Type B pancreatic cell (in vitro differentiated cells): ENCODE measurements around the gene ADD2. TPM values are rescaled to one million over a fixed set of nuclear protein-coding genes. Genes with fewer than 3 reads are reported as not detected.

Experiments
- DNase-seq: peaks from one replicate; pipeline ENCODE4 v3.0.0; 2021; ENCODE audit warnings: mixed read lengths; ENCODE audit not compliant: unreplicated experiment; ENCODE audit errors: extremely low spot score
- H3K27ac Mint-ChIP-seq: 2 replicates; pipeline ENCODE4 v1.8.0; 2021; ENCODE audit warnings: mild to moderate bottlenecking, mixed read lengths
- H3K27me3 Mint-ChIP-seq: 2 replicates; pipeline ENCODE4 v1.8.0; 2021; ENCODE audit warnings: mixed read lengths
- H3K36me3 Mint-ChIP-seq: 2 replicates; pipeline ENCODE4 v1.8.0; 2021; ENCODE audit warnings: mixed read lengths
- H3K4me1 Mint-ChIP-seq: one replicate; pipeline ENCODE4 v1.8.0; 2021; ENCODE audit warnings: mixed read lengths; ENCODE audit not compliant: unreplicated experiment
- H3K4me3 Mint-ChIP-seq: 2 replicates; pipeline ENCODE4 v1.8.0; 2021; ENCODE audit warnings: mild to moderate bottlenecking, mixed read lengths
- H3K9me3 Mint-ChIP-seq: 2 replicates; pipeline ENCODE4 v1.8.0; 2021; ENCODE audit warnings: mixed read lengths
- total RNA-seq: library from RNA; stranded (reverse); gene quantifications from 2 replicates; pipeline ENCODE4 v1.2.1, GENCODE V29; 2021; ENCODE audit warnings: low replicate concordance
- TF ChIP-seq, protein P1 (sequence below): fragments of 200-600 bp; sonication (generic); conservative IDR thresholded peaks from 2 replicates; pipeline ENCODE4 v1.5.0; 2021; ENCODE audit warnings: antibody characterized with exemption, mild to moderate bottlenecking

The ADD2 gene
- total RNA-seq, 1 donor from 2014 or later: 5.0 TPM

DNA sequence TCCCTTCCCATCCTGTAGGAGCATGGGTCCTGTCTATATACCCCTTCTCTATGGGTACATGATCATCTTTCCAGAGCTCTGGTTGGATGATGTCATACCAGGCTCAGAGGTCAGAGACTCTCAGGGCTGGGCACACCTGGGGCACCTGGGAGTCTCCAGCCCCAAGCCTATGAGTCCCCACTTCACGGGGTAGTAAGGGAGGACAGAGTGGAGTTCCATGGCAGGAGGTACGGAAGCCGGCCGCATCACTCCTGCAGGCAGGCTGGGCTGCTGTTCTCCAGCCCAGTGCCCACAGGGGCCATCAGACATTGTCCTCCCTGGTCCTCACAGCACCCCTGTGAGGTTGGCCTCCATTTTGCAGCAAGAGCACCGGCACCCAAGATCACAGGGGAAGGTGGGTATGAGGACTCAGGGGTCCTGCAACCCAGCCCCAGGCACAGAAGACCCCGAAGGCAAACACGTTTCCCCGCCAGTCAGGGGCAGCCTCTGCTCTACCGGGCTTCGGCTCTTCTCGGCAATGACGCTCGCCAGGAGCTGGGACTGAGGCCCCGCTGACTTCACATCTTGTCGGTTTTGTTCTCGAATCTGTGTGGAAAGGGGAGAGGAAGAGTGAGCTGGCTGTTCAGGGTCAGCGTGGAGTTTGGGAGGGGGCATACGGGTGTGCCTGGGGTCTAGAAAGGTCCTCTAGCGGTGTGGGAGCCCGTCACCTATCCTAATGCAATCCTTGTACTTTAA is 91.5 kb downstream of the ADD2 start:
- no peak overlapping the region for H3K27ac Mint-ChIP-seq
- H3K36me3 Mint-ChIP-seq: no peaks in the 10 kb centered on the region
- peaks cover 6% of the 10 kb centered on the region for H3K4me1 Mint-ChIP-seq
- H3K27me3 Mint-ChIP-seq: no peaks in the 10 kb centered on the region
- no peaks in the 10 kb centered on the region for H3K9me3 Mint-ChIP-seq
- TF ChIP-seq, protein P1, sequence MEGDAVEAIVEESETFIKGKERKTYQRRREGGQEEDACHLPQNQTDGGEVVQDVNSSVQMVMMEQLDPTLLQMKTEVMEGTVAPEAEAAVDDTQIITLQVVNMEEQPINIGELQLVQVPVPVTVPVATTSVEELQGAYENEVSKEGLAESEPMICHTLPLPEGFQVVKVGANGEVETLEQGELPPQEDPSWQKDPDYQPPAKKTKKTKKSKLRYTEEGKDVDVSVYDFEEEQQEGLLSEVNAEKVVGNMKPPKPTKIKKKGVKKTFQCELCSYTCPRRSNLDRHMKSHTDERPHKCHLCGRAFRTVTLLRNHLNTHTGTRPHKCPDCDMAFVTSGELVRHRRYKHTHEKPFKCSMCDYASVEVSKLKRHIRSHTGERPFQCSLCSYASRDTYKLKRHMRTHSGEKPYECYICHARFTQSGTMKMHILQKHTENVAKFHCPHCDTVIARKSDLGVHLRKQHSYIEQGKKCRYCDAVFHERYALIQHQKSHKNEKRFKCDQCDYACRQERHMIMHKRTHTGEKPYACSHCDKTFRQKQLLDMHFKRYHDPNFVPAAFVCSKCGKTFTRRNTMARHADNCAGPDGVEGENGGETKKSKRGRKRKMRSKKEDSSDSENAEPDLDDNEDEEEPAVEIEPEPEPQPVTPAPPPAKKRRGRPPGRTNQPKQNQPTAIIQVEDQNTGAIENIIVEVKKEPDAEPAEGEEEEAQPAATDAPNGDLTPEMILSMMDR: no peak
- H3K4me3 Mint-ChIP-seq: no peak overlapping the region
- DNase-seq: no peak

DNA sequence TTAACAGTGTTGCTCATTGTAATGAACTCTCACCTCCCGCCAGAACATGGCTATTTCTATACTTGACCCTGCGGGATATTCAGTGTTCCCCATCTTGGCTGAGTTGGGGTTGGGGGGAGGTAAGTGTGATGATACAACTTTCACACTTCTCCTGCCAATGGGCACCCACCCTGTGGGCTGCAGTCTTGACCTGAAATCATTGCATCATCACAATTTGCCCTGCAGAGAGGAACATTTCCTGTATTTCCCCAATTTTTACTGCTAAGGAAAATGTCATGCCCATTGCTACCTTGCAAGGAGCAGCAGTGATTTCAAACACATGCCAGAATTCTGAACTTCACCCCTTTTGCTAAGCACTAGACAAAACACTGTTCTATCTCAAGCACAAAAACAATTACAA is 92.1 kb downstream of the ADD2 start:
- Mint-ChIP-seq H3K27me3 (no peaks in the 10 kb centered on the region), H3K27ac (no peak overlapping the region), H3K36me3 (no peaks in the 10 kb centered on the region), H3K4me1 (peaks cover 6% of the 10 kb centered on the region), H3K4me3 (no peak overlapping the region), H3K9me3 (no peaks in the 10 kb centered on the region)
- DNase-seq: no peak
- TF ChIP-seq, protein P1: no peak

DNA sequence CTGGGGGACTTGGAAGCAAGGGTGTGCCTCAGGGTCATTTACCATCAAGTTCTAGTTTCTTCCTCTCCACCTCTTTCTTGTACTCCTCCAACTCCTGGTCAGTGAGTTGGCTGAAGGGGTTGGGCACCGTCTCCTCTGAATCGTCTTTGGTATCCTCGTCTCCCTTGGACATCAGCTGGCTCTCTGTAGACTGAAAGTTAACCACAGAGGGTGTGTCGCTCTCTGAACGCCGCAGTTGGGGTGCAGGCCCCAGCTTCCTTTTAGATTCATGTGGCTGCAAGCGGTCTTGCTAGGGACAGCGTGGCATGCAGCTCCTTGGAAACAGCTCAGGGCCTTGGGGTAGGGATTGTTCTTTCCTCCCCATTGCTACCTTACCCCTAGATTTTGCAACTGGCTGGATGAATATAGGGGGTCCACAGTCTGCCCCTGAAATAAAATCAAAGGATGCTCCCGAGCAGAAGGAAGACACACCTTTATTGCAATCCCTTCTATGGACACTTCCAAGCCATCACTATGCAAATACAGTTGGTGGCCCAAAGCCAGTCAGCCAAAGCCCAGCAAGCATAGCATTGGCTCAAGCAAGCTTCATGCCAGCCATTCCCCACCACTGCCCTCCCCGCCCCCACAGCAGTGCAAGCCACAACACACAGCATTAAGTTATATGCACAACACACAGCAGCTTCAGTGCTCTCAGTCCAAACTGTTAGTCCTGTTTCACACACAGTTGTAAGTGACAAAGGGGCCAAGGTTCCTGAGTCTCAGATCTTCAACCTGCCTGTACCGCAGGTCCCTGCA is 93.2 kb downstream of the ADD2 start:
- Mint-ChIP-seq H3K9me3 (no peaks in the 10 kb centered on the region), H3K4me1 (peaks cover 6% of the 10 kb centered on the region), H3K27me3 (no peaks in the 10 kb centered on the region), H3K36me3 (no peaks in the 10 kb centered on the region), H3K27ac (no peak overlapping the region), H3K4me3 (no peak overlapping the region)
- TF ChIP-seq, protein P1: no peak
- DNase-seq: no peak

DNA sequence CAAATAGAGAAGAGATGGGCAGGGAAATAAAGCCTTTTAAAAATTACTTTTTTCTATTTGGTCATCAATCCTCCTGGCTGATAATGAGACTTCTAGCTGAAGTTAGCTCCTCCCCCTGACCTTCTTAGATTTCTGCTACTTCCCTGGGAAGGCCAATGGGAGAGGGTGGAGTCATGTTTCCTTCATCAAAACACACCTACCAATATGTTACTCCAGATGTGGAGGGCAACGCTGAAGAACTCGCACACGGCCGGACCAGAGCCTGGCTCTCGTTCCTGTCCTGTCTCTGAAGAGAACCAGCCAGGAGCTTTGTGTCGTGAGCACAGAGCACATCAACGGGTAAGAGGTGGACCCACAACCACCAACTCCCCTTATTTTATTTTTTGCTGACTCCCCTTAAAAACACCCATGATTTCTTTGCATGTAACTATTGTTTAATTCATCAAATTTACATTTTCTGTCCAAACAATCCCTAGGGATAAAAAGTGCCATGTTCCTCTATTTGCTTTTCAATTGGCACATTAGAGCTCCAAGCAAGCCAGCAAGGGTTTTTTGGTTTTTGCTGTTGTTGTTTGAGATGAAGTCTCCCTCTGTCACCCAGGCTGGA is 94.9 kb downstream of the ADD2 start:
- Mint-ChIP-seq H3K9me3 (no peaks in the 10 kb centered on the region), H3K4me3 (no peak overlapping the region), H3K4me1 (peaks cover 6% of the 10 kb centered on the region), H3K27ac (no peak overlapping the region), H3K36me3 (no peaks in the 10 kb centered on the region), H3K27me3 (peaks cover 2% of the 10 kb centered on the region)
- DNase-seq: no peak
- TF ChIP-seq, protein P1: no peak

DNA sequence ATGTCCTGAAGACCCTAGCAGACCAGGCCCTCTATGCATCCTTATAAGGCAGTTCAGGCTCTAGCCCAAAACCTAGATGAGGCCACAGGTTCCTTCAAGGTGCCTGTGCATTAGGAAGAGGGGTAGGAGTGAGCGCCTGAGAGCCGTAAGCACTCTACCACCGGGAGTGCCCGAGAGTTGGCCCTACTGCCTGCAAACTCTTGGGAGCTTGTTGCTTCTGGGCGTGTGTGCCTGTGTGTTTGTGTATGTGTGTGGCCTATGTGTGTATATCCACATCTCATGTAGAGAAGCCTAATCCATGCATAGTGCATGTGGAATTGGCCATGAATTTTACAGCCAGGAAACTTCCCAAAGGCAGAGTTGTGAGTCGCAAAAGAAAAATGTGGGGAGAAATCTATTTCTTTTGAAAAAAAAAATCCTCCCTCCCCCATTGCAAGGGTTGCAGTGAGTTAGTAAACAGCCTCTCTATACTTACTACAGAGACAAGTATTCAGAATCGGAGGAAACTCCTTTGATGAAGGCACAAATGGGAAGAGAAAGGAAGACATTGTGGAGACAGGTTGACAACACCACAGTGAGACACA is 96.8 kb downstream of the ADD2 start:
- Mint-ChIP-seq H3K36me3 (no peaks in the 10 kb centered on the region), H3K4me3 (no peak overlapping the region), H3K4me1 (peaks cover 6% of the 10 kb centered on the region), H3K27ac (no peak overlapping the region), H3K27me3 (peaks cover 5% of the 10 kb centered on the region), H3K9me3 (no peaks in the 10 kb centered on the region)
- TF ChIP-seq, protein P1: no peak
- DNase-seq: no peak
